Right kidney (tissue), 1 donor: ENCODE results near the gene MAP1B.
A peak's percentile ranks its signal among the peaks of the same experiment; 100 is the strongest.

Experiments
- DNase-seq: peaks from one replicate; pipeline ENCODE4 v3.0.0-alpha.2; 2016

MAP1B gene

DNA sequence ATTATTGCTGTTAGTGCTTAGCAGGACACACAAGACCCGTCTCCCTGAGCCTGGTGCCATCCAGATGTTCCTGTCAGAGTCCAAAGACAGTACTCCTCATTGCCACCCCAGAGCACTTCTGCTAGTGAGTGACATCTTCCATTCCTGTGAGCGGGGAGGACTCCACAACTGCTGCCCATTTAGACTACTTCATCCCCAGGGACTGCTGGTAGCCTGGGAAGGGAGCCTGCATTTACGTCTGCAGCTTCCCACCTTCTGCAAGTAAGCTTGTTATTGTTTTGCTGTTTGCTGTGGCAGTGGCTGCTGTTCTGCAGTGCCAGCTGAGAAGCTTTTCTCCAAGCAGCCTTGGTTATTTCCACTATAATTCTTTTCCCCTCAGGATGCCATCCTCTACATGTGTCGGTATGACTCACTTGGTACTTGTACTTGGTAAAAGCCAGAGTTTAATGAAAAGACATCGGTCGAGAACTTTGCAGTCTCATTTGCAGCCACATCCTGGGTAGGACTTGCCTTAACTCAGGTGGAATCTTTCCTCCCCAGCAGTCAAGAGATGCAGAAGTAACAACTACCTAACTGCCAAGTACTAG is 10.6 kb upstream of the MAP1B start:
- DNase-seq, result no peak

DNA sequence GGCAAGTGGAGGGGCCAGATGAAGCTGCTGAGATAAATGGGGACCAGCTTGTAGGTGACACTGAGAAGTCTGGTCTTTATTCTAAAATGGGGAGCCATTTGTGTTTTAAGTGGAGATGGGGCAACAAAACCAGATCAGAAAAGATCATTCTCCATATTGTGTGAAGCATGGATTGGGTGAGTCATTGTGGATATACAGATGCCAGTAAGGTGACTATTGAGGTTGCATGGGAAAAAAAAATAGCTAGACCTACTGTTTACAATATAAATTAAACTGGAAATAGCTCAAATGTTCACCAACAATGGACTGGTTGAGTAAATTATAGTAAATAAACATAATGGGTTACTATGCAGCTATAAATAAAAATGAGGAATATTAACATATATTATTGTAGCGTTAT is 5.4 kb upstream of the MAP1B start:
- no peak for DNase-seq

DNA sequence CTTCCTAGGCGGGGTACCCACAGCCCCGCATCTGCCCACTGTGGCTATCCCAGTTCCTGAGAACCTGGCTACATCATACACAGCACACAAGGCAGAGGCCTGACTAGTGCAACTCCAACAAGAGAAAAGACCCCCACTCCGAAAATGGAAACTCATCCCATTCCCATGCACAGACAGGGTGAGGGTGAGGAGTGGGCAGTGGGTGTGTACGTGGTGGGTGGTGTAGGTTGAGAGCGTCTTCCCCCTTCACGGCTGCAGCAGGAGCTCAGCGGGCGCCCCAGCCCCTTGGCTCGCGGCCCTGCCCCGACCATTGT is 501 bp upstream of the MAP1B start:
- no peak for DNase-seq

DNA sequence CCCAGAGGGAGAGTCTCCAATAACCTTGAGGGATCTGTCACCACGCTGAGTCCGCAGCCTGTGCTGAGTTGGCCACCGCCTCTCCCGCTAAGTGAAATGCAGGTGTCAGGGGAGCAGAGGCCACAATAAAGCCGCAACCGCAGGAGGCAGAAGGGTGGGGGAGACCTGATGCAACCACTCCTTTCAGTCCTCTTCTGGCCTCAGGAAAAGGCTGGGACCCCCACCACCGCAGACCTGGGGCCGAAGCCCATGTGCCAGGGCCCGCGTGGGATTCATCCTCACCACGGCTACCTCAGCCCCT is 576 bp downstream of the MAP1B start:
- peak; percentile 79 for DNase-seq

DNA sequence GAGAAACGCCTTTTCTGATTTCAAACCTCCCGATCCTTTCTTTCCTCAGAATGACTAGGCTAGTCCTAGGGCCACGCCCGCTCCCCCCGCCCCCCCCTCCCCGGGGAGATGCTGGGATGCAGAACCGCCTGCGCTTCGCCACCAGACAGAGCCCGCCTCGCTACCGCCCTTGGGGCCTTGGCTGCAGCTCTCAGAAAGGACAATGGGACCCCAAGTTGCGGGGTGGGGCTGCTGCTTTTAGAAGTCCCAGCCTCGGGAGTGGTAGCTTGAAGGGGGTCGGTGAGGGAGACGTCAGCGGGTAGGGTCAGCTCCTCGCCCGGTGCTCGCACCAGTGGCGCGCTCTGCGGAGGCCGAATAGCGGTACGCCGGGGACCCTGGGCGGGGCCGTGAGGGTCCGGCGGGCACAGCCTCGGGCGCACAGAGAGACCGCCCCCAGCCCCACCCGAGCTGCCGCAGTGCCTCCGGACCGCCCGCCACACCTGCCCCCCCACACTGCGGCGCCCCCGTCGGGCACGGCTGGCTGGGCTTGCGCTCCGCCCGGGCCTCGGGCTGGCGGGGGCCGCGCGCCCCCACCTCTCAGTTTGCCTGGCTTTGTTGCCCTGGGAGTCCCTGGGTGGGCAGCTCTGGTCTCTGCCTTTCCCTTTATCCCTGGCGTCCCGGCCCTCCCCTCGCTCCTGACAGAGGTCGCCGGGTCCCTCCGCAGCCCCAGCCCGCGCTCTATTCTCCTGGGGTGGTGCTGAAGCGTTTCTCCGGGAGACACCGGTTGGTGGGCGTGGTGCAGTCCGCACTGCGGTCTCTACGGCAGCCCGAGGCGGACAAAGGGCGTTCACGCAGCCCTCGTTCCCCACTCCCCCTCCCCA is 1.2 kb downstream of the MAP1B start:
- peak; percentile 76 for DNase-seq

DNA sequence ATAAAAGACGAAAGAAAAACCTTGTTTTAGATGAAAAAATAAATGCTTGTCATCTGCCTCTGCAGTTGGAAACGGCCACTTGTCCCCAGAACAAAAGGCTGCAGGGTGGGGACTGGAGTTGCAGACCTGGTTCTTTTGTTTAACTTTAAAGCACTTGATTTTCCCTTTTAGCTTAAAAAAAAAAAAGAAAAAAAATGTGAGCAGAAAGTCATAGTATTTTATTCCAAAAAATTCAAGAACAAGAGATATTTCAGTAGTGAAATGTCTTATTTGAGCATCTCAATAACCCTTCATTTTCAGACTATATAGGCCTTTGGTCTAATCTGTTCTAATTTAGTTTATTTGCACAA is 1.8 kb downstream of the MAP1B start:
- no peak for DNase-seq

DNA sequence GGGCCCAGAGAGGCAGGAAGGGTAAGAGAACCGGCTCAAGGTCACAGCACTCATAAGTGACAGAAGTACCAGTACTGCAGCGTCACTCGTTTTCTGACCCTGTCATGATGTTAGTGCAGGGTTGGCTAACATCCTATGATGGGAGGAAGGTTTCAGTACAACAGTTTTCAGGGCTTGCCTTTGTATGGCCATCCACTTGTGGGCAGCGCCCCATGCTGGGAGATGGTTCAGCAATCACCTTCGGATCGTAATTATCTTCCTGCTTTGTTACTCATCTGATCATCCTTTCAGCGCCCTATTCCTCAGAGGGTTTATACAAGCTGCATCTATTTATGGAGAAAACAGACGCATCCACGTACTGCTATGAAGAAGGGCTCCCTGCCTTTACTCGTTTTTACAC is 2.4 kb downstream of the MAP1B start:
- no peak for DNase-seq

DNA sequence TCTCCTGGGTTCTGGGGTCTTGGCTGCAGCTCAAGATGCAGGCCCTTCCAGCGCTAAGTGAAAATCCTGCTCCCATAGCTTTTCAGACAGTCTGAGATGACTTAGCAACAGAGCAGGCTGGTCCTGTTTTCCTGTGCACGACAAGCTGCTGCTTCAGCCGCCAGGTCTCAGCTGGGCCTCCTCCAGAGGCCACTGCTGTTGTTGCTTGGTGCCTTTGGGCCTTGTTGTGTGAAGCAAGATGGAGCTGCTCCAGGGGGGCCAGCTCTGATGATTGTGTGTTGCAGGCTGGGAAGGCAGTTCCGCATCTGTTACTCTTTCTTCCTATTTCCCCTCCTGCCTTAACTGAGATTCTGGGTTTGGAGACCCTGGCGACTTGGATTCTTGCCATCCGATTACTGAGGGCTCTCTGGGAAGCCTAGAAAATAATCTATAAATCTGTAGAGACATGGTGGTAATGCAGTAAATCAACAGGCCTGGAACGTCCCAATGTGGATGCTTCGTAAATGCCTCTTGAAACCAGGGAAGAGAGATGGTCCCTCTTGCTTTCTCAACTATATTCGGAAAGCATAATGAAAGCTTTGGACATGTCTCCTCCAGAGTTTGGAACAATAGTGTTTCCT is 3.2 kb downstream of the MAP1B start:
- DNase-seq, result no peak

DNA sequence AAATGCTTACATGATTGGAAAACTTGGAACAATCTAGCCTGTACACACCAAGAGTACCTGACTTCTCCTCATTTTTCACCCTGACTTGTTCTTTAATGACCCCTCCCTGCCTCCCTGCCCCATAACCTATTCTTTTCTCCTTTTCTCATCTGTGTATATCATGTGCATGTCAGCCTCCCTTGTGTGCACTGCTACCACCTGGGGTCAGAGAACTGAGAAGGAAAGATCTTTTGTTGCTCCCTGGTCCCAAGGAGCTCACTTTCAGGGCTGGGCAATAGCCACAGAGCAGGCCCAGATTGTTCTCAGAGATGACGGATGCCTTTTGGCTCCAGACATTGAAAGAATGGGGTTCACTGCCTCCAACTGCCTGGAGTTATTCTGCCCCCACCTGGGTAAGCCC is 5.1 kb downstream of the MAP1B start:
- no peak for DNase-seq

DNA sequence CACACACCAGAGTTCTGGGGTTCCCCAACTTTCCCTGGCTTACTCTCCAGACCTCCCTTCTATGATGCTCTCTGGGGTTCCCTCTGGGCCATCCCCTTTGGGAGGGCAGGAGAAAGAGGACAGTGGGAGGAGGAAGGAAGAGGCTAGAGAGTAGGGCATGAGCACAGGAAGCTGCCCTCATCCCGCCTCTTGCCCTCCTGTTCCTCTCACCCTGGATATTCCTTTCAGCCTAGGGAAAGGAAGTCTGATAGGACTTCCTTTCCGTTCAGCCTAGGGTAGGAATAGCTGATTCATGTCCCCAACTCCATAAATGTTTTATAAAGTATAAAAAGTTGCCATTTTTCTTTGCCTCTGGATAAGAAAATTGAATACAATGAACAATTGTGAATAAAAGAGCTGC is 7.4 kb downstream of the MAP1B start:
- DNase-seq, result no peak

DNA sequence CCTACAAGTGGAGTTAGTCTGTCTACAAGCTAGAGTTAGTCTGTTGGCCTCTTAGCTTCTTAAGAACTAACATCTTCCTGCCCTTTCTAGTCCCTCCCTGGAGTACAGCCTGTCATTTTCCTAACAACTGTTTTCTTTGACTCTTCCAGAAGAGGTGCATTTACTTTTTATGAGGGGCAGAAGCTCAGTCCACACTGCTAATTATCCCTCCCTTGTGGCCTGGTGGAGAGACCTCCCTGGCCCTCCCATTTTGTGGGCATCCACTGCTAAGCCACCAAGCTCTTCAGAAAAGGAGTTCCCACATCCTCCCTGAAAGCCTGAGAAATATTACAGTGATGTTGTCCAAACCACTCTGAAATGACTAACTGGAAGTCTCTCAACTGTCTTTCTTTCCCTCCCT is 8.0 kb downstream of the MAP1B start:
- no peak for DNase-seq

DNA sequence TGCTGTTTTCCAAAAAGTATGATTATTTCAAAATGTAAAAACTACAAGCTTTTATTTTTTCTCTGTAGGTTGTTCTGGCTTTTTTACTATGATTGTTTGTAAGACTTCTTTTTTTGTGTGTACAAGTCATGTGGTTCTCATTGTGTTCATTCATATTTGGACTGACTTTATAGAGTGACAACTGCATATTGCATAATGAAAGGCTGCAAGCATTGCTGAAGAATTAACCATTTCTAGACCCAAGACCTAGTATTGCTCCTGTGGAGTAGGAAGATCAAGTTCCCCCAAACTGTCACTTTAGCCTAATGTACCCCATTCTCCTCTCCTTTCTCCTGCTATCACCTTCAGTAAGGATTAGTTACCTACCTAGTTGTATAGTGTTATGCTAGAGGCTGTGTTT is 10.0 kb downstream of the MAP1B start:
- DNase-seq, result no peak

DNA sequence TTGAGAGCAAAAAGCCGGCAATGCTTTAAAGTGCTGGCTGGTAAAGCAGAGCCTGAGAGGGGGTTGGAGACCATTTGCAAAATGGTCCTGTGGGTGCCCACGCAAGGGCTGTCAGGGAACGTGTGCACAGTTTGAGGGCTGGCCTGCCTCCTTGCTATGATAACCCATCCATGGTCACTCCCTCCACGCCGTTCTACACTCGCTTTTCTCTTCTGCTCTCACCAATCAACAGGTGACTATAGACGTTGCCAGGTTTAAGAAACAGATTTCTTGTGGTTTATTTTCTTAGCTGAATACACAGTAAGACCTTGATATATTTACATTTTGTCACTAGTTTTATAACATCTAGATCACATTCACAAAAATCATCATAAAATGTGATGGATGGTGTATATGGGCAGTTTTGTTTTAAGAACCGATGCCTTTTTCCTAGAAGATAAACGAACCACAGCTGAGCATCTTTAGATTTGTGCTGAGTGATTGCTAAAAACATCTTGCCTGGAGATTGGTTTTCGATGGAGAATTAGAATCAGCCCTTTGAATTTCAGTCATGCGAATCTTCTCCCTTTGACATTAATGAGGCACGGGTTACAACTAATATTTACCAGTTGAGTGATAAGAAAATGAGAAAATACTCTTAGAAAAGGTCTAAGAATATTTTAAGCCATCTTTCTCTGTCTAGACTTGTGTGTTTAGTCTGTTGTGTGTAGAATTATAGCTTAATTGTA is 13.9 kb downstream of the MAP1B start:
- DNase-seq, result no peak

DNA sequence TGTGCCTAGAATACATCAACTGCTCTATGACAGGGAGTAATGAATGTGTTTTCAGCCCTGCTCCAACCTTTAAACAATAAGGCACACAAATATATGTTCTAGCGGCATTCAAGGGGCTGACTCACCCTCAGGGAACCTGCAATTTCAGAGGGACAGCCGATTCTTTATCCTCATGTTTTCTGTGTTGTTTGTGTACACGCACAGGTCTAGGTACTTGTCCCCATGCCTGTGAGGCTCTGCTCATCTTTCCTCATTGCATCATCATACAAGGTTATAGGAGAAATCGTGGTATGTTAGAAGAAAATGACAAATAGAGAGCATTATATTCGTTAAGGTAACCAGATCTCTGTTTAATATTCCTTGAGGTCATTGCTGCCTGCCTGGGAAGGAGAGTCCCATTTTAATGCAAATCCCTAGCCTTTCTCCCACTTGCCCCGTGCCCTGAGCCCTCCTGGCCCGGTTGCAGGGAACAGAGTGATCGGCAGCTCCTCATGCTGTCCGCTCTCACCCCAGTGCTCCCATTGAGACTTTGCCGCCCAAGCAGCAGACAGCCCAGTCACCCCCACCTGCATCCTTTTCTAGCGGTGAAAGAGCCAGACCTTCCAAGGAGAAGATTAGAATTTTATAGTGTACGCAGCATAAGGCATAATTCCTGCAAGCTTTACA is 14.6 kb downstream of the MAP1B start:
- DNase-seq, result no peak

DNA sequence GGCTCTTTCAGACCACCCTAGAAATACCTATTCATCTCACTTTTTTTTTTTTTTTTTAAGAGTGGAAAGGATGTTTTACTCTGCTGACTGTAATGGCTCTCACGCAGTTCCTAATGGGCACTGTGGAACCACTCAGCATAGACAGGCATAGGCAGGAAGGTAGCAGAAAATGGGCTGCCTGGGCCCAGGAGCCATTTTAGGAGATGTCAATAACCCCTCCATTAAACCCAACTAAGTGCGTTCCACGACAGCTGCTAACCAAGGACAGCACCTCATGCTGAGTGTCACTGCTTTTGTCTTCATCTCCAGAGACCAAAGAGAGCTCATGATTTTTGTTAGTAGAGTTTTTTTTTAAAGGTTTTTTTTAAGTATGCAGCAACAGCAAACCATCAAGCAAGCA is 15.3 kb downstream of the MAP1B start:
- DNase-seq, result no peak

DNA sequence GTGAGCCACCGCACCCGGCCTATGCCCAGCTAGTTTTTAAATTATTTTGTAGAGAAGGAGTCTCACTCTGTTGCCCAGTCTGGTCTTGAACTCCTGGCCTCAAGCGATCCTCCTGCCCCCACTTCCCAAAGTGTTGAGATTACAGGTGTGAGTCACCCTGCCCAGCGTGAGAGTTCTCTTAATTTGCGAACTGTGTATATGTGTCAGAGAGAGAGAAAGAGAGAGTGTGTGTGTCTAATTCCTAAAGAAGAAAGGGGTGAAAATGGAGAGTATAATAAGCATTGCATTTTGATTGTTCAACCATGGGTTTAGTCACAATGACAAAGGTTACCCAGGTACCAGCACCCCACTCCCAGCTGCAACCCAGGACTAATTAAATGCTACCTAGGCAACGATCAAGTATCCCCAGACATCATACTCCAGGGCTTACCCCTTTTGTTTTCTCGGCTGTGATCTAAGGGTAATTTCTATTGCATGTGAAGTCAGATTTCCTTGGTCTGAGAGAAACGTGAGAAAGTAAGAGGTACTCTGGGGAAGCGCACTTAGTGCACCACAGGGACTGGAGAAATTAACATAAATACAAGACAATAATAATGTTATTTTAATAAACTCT is 16.6 kb downstream of the MAP1B start:
- DNase-seq, result no peak

DNA sequence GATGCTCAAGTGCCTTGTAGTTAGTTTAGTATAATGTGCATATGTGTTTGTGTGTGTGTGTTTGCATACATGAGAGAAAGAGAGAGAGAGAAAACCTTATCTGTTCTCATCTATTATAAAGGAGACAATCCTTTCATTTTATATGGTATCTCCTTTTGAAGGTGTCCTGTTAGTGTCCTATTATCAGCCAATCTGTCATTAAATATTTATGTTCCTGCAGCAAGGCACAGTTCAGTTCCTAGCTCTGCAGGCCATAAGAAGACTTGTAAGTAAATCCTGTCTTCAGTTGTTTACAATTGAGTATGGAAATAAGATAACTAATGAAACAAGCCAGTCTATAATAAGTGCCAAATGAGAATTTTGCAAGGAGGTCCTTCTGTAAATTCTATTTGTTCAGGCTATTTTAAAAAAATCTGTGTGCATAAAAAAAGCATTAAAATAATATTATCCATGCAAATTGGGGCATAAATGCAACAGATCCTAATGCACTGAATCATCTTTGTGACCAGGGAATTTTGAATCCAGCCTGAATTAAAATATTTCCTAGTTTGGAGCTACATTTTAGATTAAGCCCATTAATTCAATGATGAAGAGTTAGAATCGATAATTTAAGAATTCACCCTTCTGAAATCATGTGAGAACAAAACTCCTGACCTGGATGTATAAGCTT is 18.1 kb downstream of the MAP1B start:
- DNase-seq, result no peak

DNA sequence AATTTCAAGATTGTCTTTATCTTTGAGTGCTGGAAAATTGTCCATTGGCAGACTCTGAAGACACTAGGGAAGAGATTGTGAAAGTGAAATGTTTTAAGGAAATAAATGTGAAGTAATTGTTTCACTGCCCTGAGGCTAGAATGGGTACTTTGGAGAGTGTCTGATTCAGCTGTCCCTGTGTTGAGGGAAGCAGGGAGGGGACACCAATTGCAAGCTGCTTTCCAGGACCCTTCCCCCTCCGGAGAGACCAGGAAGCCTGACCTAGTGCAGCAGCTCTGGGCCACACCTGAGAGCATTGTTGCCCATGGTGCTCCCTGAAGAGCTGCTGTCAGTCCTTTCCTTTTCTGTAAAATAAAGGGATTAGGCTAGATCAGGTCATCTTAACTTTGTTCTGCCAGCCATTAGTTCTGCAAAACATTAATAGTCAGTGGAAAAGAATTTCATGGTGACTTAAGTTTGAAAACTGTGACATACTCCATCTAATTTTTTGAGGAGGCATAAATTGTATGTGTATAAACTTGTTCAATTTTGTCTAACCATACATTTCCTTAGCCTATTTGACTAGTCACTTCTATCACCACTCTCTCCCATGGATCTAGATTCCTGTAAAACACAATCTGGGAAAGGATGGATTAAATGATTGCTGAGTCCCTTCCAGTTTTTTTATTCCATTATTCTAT is 18.8 kb downstream of the MAP1B start:
- no peak for DNase-seq

DNA sequence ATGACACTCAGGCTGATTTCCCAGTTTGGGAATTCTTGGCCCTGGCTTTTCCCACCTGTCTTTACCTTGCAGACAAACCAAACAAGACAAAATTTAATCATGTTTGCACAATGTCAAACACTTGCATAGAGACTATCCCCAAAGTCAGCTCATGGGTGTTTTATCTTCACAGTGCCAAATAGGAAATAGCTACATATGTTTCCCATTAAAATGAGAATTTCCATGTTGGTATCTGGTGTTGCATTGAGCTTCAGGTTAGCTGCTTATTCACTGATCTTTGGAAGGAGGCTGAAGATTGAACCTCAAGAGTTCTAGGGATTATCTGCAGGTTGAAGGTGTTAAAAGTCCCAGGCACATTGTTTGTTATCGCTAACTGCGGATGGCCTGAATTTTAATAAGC is 19.5 kb downstream of the MAP1B start:
- no peak for DNase-seq

DNA sequence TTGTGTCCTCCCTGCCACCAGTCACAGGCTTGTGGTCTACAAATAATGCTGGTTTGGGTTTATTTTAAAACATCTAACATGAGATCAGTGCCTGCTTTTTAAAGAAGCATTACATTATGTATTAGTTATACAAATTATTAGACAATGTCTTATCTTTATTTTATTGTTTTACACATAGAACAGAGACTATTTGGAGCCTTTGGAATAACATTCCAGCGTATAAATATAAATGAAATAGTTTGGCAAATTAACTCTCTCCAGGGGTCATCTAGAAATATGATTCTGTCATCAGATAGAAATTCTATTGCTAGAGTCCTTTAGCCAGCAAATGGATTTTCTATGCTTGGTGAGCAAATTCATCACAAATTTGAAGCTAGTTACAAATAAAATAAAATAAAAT is 22.4 kb downstream of the MAP1B start:
- no peak for DNase-seq

DNA sequence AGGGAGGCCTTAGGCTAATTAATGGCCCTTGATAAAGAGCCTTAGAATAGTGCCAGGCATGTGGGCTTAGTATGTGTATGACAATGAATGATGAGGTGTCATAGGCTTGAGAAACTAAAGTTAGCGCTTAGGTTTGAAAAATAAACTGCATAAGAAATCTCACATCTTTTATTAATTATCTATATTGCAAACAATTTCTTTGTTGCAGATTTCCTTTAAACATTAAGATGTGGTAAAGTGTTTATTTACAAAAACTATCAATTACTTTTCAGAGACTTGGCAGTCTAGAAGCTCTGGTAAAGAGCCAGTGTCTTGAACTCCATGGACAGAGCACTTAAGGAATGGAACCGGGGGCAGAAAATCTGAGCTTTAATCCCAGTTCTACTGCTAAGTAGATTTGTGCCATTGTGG is 23.1 kb downstream of the MAP1B start:
- no peak for DNase-seq
